Stimulated activated CD4-positive, alpha-beta T cell treated with anti-CD3 and anti-CD28 coated beads, Interleukin-4, amount 100 ng/mL, for 4 hours (primary cell): Measurements from ENCODE around the gene FPR2.

Experiments
- DNase-seq, 2 experiments: peaks; one replicate each; pipeline ENCODE4 v3.0.0-alpha.2; 2020

FPR2 gene

DNA sequence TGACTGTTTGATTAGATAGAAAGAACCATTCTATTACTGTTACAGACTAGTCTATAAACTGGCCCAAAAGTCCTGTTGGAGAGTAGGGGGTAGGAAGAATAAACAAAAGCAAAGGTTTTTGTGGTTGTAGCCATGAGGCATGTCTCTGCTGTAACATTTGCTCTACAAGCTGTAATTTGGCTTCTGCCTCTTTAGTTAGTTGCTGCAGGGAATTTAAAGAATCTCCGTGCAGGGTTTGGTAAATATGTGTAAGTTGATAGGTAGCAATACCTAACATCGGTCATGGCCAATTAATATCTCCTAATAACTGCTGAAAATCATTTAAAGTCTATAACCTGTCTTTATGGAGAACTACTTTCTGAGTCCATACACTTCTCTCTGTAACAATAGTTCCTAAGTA is 46.9 kb downstream of the FPR2 start:
- no peak for DNase-seq

DNA sequence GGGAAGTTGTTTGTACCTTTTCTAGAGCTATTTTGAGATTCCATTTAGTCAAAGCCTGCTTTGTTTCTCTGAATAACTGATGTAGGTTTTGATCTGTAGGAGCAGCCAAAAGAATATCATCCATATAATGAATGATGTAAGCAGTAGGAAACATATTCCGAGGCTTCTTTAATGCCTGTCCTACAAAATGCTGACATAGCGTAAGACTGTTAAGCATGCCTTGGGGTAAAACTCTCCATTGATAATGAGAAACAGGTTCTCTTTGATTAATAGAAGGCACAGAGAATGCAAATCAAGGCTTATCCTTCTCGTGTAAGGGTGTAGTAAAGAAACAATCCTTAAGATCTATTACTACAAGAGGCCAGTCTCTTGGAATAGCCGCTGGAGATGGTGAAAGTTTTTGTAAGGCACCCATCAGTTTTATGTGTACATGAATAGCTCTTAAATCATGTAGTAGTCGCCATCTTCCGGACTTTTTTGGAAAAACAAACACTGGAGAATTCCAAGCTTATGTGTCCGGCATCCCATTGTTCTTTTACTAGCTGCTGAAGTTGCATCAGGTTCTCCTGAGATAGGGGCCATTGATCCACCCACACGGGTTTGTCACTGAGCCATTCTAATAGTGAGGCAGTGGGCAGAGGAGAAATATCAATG is 47.5 kb downstream of the FPR2 start:
- DNase-seq = no peak

DNA sequence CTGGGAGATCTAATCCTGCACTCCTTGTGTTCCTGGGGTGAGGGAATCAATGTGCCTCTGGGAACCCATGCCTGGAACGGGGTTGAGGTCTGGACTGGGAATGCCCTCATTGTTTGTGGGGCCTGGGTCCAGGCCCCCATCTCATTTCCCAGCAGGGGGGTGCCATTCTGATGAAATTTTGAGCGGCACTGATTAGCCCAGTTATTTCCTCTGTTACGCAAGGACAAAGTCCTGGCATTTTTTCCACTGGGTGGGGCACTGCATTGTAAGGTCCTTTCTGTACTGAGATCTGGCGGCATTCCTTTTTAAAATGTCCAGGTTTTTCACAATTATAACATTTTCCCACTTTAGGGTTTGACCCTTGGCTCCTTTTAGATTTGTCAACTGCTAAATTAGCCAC is 48.8 kb downstream of the FPR2 start:
- no peak for DNase-seq

DNA sequence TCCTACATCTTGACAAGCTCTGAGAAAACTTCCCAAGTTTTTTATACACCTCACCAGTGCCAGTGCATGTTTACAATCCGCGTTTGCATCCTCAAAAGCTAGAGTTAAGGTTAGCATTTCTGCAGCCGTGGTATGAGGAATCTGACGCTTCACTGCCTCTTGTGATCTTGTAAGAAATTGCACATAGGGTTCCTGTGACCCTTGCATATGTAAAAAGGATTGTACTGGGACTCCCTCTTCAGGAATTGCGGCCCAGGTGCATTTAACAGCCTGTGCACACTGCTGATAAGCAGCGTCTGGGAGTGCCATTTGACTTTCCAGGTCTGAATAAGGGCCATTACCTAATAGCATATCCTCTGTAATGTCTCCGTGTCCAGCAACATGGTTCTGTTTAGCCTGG is 49.2 kb downstream of the FPR2 start:
- DNase-seq = no peak

DNA sequence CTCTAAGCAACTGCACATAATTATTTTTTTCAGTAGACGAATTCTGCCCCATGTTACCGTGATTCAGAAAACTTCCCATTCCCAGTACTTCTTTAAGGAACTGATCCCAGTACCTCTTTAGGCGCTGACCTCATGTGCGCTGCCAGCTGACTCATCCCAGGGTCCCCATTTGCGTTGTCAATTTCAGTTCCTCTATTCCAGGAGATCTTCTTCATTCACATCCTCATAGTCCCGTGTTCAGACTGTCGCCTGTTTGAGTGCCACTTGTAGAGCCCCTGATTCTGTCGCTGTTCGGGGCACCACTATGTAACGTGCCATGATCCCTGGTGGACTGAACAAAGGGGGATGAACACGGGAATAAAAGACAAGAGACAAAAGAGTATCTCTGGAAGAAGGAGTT is 50.4 kb downstream of the FPR2 start:
- DNase-seq = no peak

DNA sequence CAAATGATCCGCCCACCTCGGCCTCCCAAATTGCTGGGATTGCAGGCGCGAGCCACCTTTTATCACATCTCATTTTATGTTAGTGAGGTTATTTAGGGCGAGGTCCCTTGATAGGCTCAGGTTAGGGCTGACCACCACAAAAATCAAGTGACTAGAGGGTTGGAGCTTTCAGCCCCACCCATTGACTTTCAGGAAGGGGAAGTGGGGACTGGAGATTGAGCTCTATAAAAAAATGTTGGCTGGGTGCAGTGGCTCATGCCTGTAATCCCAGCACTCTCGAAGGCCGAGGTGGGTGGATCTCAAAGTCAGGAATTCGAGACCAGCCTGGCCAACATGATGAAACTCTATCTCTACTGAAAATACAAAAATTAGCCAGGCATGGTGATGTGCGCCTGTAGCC is 54.1 kb downstream of the FPR2 start:
- no peak for DNase-seq

DNA sequence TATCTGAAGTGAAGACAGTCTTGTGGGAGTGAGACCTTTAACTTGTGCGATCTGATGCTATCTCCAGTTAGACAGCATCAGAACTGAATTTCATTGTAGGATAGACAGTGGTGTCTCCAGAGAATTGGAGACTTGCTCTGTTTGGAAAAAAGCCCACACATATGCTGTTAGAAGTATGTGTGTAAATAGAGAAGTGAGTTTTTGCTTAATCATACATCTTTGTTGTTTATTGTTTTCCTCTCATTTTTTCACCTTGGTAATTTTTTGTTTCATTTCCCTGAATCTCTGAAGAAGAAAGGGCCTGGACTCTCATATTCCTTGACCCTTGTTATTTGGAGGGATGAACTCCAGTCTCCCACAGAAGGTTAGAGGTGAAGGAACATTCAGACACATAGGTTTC is 55.7 kb downstream of the FPR2 start:
- no peak for DNase-seq

DNA sequence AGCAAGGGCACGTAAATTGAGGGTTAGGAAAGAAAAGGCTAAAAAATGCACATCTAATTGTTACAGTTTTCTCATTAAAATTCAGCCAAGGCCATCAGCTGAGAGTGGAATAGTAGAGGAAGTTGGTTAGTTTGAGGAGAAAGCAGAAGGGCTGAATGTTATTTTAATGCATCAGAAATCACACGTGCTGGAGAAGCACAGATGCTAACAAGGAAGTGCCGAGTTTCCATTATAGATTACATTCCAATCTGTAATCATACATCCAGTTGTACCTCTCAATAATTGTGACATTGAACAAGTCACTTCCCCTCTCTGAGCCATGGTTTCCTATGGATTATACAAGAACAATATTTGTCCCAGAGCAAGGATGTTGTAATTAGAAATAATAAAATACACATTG is 59.0 kb downstream of the FPR2 start:
- no peak for DNase-seq
